Stimulated activated CD8-positive, alpha-beta memory T cell treated with anti-CD3 and anti-CD28 coated beads, Interleukin-4, amount 100 ng/mL, for 24 hours (primary cell): ENCODE measurements around the gene PTPRD.
"Not testable (repeated sequence)": the region's sequence is repeated elsewhere in the genome, so short reads cannot be mapped to it uniquely, and the experiment has no call there.

Source experiments
- DNase-seq: peaks from one replicate; pipeline ENCODE4 v3.0.0-alpha.2; 2020; ENCODE audit warnings: low read depth

Gene PTPRD

DNA sequence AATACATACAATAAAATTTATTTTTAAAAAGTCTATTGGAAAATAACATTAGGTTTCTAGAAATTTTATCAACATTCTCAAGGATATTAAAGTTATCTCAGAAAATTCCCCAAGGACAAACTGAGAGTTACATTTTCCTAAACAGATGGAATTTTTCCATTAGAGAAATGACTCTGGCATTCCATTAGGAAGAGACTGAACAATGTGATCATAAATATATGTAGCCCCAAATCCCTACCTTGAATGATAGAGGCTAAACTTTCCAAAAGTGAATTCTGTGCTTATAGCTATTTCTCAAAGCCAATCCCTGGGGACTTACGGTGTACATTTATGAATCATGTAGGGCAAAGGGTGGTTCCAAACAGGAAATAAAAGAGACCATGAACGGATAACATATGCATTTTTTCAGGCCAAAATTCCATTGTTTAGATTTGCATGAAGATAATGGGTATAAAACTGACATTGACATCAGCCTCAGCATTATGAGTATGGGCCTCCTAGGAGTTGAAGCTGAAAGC, 1632.2 kb downstream of the PTPRD start:
- no peak for DNase-seq

DNA sequence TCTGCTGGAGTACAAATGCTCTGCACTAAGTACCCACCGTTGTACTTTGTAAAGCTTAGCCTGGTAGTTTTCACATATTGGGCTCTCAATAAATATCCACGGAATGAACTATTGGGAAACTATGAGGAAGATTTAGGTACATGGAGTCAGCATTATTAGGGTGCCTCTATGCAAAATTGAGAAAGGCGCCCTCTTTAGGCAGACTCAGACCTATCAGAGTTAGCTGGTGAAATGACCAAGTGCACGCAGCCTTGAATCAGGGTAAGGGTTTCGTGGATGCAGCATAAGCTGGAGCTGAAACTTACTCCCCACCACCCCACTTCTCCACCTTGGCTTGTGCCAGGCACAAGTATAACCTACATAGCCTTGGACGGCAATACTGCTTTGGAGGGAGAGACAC, 1634.5 kb downstream of the PTPRD start:
- no peak for DNase-seq

GRCh38 chr9:8968350-8968749, 1644.5 kb downstream of the PTPRD start:
- not testable (repeated sequence) for DNase-seq

GRCh38 chr9:8963885-8964284, 1648.9 kb downstream of the PTPRD start:
- no peak for DNase-seq

DNA sequence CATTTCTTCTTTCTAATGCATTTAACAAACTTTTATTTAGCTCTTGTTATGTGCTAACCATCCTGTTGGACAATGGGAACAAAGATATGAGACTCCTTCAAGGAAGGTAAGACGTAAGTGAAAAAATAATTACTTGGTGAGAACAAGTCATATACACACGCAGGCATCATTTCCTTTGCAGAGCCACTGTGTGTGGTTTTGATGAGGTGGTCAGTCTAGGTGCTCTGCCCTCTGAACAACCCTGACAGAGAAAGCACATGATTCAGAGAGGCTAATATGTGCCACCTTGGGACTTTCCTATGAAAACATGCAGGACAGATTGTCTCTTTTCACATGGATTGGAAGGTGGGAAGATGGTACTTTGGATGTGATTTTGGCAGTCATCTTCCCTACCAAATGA, 1650.7 kb downstream of the PTPRD start:
- DNase-seq: no peak

GRCh38 chr9:8961186-8961851, 1651.5 kb downstream of the PTPRD start:
- no peak for DNase-seq

GRCh38 chr9:8960254-8960653, 1652.5 kb downstream of the PTPRD start:
- no peak for DNase-seq

DNA sequence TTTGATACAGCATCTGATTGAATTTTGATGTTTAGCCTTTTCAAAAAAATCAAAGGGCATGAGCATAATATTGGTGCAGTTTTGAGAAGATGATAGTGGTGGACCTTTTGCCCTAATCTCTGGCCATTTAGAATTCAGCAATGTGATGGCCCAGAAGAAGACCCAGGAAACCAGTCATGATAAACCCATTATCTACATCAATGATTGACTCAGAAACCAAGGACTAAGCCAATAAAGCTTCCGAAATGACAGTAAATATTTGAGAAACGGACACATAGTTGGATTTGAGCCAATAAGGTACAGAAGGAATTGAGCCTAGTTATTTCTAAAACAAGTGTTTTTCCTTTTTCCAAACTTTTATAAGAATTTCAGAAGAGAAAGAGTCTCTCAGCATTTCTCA, 1654.4 kb downstream of the PTPRD start:
- no peak for DNase-seq

- DNase-seq: no peak
Observed at GRCh38 chr9:8955315-8955714, 1657.5 kb downstream of the PTPRD start.

GRCh38 chr9:8946461-8946860, 1666.3 kb downstream of the PTPRD start:
- DNase-seq: no peak

DNA sequence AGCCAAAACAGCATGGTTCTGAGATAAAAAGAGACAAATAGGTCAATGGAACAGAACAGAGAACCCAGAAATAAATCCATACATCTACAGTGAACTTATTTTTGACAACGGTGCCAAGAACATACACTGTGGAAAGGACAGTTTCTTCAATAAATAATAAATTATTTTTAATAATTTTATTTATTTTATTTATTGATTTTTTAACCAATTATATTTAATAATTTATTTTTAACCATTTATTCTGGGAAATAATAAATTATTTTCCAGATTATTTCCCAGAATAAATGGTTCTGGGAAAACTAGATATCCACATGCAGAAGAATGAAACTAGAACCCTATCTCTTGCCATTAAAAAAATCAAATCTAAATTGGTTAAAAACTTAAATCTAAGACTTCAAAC, 1669.4 kb downstream of the PTPRD start:
- DNase-seq: no peak

- DNase-seq: no peak
Observed at GRCh38 chr9:8940650-8941049, 1672.2 kb downstream of the PTPRD start.

DNA sequence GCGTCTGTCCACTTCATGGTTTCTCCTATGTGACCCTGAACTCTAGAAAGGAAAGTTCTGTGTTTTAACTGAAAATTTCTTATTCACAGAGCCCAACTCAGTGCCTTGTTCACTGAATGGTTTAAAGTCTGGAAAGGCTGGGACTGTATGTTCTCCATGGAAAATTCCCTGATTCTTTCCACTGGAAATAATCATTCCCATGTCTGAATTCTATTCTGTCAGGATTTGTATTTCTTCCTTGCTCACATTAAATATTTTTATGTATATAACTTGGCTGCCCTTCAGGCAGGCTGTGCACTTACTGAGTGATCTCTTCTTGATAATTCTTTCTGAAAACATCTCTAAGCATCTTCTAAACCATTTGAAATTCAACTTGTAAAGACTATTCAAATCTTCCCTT, 1686.3 kb downstream of the PTPRD start:
- no peak for DNase-seq

GRCh38 chr9:8924562-8924961, 1688.2 kb downstream of the PTPRD start:
- no peak for DNase-seq

DNA sequence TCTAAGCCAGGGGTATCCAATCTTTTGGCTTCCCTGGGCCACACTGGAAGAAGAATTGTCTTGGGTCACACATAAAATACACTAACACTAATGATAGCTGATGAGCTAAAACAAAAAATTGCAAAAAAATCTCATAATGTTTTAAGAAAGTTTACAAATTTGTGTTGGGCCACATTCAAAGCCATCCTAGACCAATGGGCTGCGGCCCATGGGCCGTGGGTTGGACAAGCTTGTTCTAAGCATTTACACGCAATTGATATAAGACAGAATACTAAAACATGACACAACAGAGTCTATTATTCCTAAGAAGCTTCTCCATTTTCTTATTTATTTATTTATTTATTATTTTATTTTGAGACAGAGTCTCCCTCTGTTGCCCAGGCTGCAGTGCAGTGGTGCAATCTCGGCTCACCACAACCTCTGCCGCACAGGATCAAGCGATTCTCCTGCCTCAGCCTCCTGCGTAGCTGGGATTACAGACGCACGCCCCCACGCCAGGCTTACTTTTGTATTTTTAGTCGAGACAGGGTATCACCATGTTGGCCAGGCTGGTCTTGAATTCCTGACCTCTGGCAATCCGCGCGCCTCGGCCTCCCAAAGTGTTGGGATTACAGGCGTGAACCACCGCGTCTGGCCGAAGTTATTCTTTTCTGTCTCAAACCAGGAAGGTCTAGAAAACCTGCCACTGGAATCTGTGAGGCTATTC, 1692.2 kb downstream of the PTPRD start:
- not testable (repeated sequence) for DNase-seq

DNA sequence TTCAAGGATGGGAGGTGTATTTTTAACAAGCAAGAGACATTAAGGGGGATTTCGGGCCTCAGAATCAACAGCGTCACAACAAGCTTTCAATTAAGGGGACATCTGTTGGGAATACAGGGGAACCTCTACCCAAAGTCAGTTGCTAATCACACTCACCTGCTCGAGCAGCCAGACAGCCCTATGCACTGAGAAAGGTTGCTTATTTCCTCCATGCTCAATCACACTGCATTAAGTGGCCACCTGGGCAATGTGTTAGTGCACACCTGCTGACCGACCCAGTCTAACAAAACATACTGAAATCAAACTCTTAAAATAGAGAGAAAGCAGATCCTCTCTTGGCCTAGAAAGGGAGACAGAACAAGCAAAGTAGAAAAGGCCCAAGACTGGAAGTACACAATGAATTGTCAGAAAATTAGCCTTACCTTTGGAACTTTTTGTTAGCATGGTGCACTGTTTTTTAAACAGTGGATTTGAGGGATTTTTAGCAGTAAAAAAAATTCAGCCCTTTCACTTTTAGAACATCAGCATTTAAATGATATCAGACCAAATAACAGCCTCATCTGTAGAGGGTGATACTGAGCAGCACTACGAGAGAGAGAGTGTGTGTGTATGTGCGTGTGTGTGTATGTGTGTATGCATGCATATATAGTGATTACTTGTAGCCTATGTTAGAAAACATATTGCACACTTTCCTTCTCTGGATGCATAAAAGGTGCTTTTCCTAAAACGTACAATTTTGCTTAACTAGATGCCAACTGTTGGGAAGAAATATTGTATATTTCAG, 1694.7 kb downstream of the PTPRD start:
- no peak for DNase-seq

DNA sequence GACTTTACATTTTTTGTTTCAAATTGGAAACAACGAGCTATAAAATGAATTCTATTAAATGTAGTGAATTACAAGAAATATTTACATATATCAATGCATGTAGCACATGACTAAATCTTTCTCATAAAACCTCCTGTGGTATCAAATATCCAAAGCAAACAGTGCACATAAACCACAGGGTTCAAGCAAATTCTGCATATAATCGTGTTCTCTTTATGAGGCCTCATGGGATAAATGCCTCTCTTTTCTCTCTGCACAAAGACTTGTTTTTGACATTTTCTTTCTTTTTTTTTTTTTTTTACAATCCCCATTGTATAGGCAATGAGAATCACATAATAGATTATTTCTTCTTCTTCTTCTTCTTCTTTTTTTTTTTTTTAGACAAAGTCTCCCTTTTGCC, 1696.0 kb downstream of the PTPRD start:
- DNase-seq: no peak

GRCh38 chr9:8907868-8908267, 1704.9 kb downstream of the PTPRD start:
- DNase-seq: no peak

GRCh38 chr9:8905731-8906130, 1707.1 kb downstream of the PTPRD start:
- no peak for DNase-seq

DNA sequence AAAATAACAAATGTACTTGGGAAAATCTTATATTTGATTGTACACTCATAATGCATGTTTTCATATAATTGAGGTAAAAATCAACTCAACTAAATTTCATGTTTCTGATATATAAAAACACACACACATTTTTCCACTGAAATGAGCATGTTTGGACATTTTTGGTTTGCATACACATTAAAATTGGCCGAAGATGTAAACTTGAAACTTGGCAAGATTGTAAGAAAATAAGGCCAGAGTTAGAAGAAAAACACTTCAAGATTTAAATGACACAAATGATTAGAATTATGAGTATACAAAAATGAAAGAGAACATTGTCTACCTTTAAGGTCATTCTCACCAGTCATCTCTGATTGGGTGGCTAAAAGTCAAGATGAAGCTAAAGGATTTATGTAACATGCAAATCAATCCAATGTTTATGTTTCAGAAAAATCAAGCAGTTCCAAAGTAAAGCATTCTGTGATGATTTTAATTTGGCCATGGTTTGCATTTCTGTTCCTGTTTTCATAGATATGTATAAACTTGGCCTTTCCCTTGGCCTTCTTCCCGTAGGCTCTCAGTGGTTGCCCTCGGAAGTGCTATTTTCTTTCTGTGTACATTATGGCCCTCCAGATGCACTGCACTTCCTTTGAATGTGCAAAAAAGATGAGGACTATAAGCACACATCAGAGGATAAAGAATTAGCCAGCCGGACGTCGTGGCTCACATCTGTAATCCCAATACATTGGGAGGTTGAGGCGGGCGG, 1707.9 kb downstream of the PTPRD start:
- no peak for DNase-seq

DNA sequence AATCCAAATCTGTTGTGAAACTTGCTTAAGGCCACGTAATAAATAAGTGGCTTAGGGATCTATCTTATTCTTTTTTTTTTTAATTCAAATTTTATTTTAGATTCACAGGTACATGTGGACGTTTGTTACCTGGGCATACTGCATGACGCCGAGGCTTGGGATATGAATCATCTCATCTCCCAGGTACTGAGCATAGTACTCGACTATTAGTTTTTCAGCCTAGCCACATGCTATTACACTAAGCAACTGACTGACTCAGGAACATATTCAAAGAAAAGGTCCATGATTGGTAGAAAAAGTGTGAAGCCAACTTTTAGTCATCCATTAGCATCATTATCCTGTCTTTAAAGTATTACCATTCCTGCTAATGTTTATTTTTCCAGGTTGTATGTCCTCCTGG, 1709.7 kb downstream of the PTPRD start:
- no peak for DNase-seq

- DNase-seq: no peak
Observed at GRCh38 chr9:8901146-8901545, 1711.7 kb downstream of the PTPRD start.
